Endothelial cell of umbilical vein (primary cell): ENCODE data around the gene KLF13. TPM values are rescaled to one million over a fixed set of nuclear protein-coding genes. Genes with fewer than 3 reads are reported as not detected.

Source experiments
- BruUV-seq: library from RNA; stranded (reverse); fragments of 400-500 nt; replicated peaks from 2 replicates; lab custom pipeline; 2021; lab: Mats Ljungman, UMichigan
- CTCF ChIA-PET: fragments of 300-600, 350-600 bp; sonication (Branson Sonifier 250); formaldehyde crosslinking; loops from one replicate; lab custom pipeline; 2021; ENCODE audit warnings: antibody characterized with exemption, inconsistent platforms; lab: Charles Lee
- POLR2A ChIA-PET: fragments of 300-600, 350-600 bp; sonication (Branson Sonifier 250); formaldehyde crosslinking; loops from one replicate; lab custom pipeline; 2021; ENCODE audit warnings: antibody characterized with exemption, inconsistent platforms; lab: Charles Lee
- DNase-seq: peaks from one replicate; pipeline ENCODE4 v3.0.0-alpha.2; 2011; ENCODE audit warnings: low read depth, low spot score
- FAIRE-seq: peaks from 2 replicates; lab custom pipeline; 2011; peaks lifted over from hg19 to GRCh38; lab: Jason Lieb, UNC
- H2AFZ ChIP-seq: 2 replicates; pipeline ENCODE4 v1.6.0; 2012; ENCODE audit warnings: low read depth, low read length, control low read depth, inconsistent platforms
- H3K27ac ChIP-seq: 2 replicates; pipeline ENCODE4 v1.5.1; 2011; ENCODE audit warnings: low read depth, mild to moderate bottlenecking, control low read depth, low read length, moderate library complexity; ENCODE audit not compliant: insufficient read depth
- H3K27me3 ChIP-seq, 2 experiments: 2 replicates each; pipeline versions ENCODE4 v1.6.0 to v1.6.1; 2011; ENCODE audit warnings: low read length in 2 of 2, mixed read lengths in 1 of 2; ENCODE audit not compliant: control insufficient read depth in 2 of 2, insufficient read depth in 2 of 2
- H3K36me3 ChIP-seq, 2 experiments: 2 replicates in 1 of 2; 3 replicates in 1 of 2; pipeline ENCODE4 v1.5.1; 2011; ENCODE audit warnings: low read length in 2 of 2, mild to moderate bottlenecking in 1 of 2, moderate library complexity in 1 of 2; ENCODE audit not compliant: control insufficient read depth in 2 of 2, insufficient read depth in 2 of 2; ENCODE audit errors: extremely low read depth in 1 of 2
- H3K4me1 ChIP-seq: 3 replicates; pipeline ENCODE4 v1.5.1; 2011; ENCODE audit warnings: mild to moderate bottlenecking, low read length; ENCODE audit not compliant: control insufficient read depth, insufficient read depth; ENCODE audit errors: extremely low read depth
- H3K4me2 ChIP-seq: 2 replicates; pipeline ENCODE4 v1.6.1; 2011; ENCODE audit warnings: low read length, control low read depth, mixed read lengths; ENCODE audit not compliant: insufficient read depth
- H3K4me3 ChIP-seq, 3 experiments: fragments of 200-600 bp in 1 of 3; sonication (generic), shearing (Covaris generic) in 1 of 3; replicated peaks in 1 of 3; 2 replicates each; pipeline ENCODE4 v1.5.1; 2011 to 2016; ENCODE audit warnings: control low read depth in 3 of 3, low read length in 3 of 3, mild to moderate bottlenecking in 2 of 3, inconsistent platforms in 1 of 3, low read depth in 1 of 3, moderate library complexity in 1 of 3; ENCODE audit not compliant: insufficient read depth in 1 of 3
- H3K79me2 ChIP-seq: 2 replicates; pipeline ENCODE4 v1.6.0; 2012; ENCODE audit warnings: low read length, inconsistent platforms; ENCODE audit not compliant: control insufficient read depth, insufficient read depth
- H3K9ac ChIP-seq: replicated peaks from 2 replicates; pipeline ENCODE3; 2011; ENCODE audit warnings: low read length, control low read depth; ENCODE audit not compliant: insufficient read depth; ENCODE audit errors: extremely low read depth
- H3K9me1 ChIP-seq: replicated peaks from 3 replicates; pipeline ENCODE4 v1.6.0; 2011; ENCODE audit warnings: mild to moderate bottlenecking, low read length; ENCODE audit not compliant: control insufficient read depth, insufficient read depth; ENCODE audit errors: extremely low read depth
- H3K9me3 ChIP-seq: replicated peaks from 2 replicates; pipeline ENCODE4 v1.5.1; 2012; ENCODE audit warnings: low read length, inconsistent platforms; ENCODE audit not compliant: control insufficient read depth, insufficient read depth
- H4K20me1 ChIP-seq: replicated peaks from 2 replicates; pipeline ENCODE3; 2011; ENCODE audit warnings: mild to moderate bottlenecking, low read length; ENCODE audit not compliant: control insufficient read depth, insufficient read depth; ENCODE audit errors: extremely low read depth
- EZH2 ChIP-seq: IDR thresholded peaks from 2 replicates; pipeline ENCODE4 v1.6.1; 2012; ENCODE audit warnings: borderline replicate concordance, low read depth, mild to moderate bottlenecking, moderate library complexity, low read length, inconsistent platforms; ENCODE audit not compliant: severe bottlenecking
- FOS ChIP-seq: IDR thresholded peaks from 2 replicates; pipeline ENCODE4 v1.6.1; 2011; ENCODE audit warnings: mild to moderate bottlenecking, low read length, moderate library complexity, borderline replicate concordance; ENCODE audit not compliant: insufficient read depth
- GATA2 ChIP-seq: IDR thresholded peaks from 2 replicates; pipeline ENCODE4 v1.7.0; 2011; ENCODE audit warnings: low read depth, mild to moderate bottlenecking, moderate library complexity, mixed read lengths, low read length; ENCODE audit not compliant: insufficient read length, insufficient read depth
- JUN ChIP-seq: IDR thresholded peaks from 2 replicates; pipeline ENCODE4 v1.6.1; 2011; ENCODE audit warnings: borderline replicate concordance, low read depth; ENCODE audit not compliant: insufficient read length, insufficient read depth
- MYC ChIP-seq: IDR thresholded peaks from one replicate; pipeline ENCODE4 v1.6.1; 2011; ENCODE audit warnings: mild to moderate bottlenecking, low read depth, low read length
- POLR2A ChIP-seq: IDR thresholded peaks from 2 replicates; pipeline ENCODE4 v1.6.1; 2012; ENCODE audit warnings: low read depth, mild to moderate bottlenecking, control low read depth, low read length
- POLR2AphosphoS5 ChIP-seq: IDR thresholded peaks from 2 replicates; pipeline ENCODE4 v1.6.1; 2012; ENCODE audit warnings: low read depth, mild to moderate bottlenecking, control low read depth, low read length, moderate library complexity; ENCODE audit not compliant: insufficient read depth
- dilution Hi-C: fragments of 300-500 bp; cut with MboI; formaldehyde crosslinking; loops from one replicate; pipeline ENCODE4 v1.15.0; 2019; ENCODE audit warnings: low sequenced_read_pairs; ENCODE audit not compliant: extremely low pct_ligation_motif_present
- intact Hi-C: fragments of 100-400 bp; cut with micrococcal nuclease; formaldehyde crosslinking; loops from one replicate; pipeline ENCODE4 v1.10.0; 2022
- polyA plus RNA-seq, 4 experiments: library from polyadenylated mRNA; depleted of rRNA in 3 of 4; stranded (reverse) in 3 of 4; unstranded in 1 of 4; fragments of >200 nt; gene quantifications; 2 replicates each; pipeline versions ENCODE4 v1.2.1 to v1.2.3, GENCODE V29; 2011 to 2012; ENCODE audit warnings: missing spikeins in 1 of 4
- total RNA-seq: library from RNA; stranded (reverse); gene quantifications from 2 replicates; pipeline ENCODE4 v1.2.3, GENCODE V29; 2021
- TF ChIP-seq, protein P1 (sequence below), 2 donors: IDR thresholded peaks; 1 replicate in 1 of 2; 2 replicates in 1 of 2; pipeline ENCODE4 v1.5.1; 2011; ENCODE audit warnings: low read length in 2 of 2, mild to moderate bottlenecking in 2 of 2, moderate library complexity in 2 of 2, control low read depth in 1 of 2, inconsistent platforms in 1 of 2, low read depth in 1 of 2; ENCODE audit not compliant: insufficient read depth in 1 of 2; ENCODE audit errors: extremely low read depth in 1 of 2
- TF ChIP-seq, protein P2 (sequence below): IDR thresholded peaks from 2 replicates; pipeline ENCODE4 v1.6.1; 2011; ENCODE audit not compliant: insufficient read depth, insufficient read length

Gene KLF13
- total and polyA plus RNA-seq, 2 donors (not counting 3 experiments of a cell fraction or from before 2014, with no cell fraction given), result 10.1 to 31.9 TPM

GRCh38 chr15:31387479-31388118, 61.0 kb downstream of the KLF13 start:
- FAIRE-seq (no peak), DNase-seq (no peak)
- Histone ChIP-seq H3K27ac (no peak overlapping the region), H4K20me1 (no peaks in the 10 kb centered on the region), H3K9me1 (no peaks in the 10 kb centered on the region), H3K79me2 (no peaks in the 10 kb centered on the region), H3K27me3 (peaks cover 2 to 5% of the 10 kb centered on the region in 2 experiments), H3K36me3 (no peaks in the 10 kb centered on the region), H3K4me3 (no peak overlapping the region), H2AFZ (no peak overlapping the region), H3K9me3 (no peaks in the 10 kb centered on the region), H3K4me1 (peaks cover 6% of the 10 kb centered on the region), H3K4me2 (no peak overlapping the region), H3K9ac (no peak overlapping the region)
- POLR2A ChIA-PET, result no interaction called here
- BruUV-seq, result no TSS peak
- TF ChIP-seq MYC (no peak), POLR2AphosphoS5 (no peak), POLR2A (no peak), GATA2 (no peak), FOS (no peak), JUN (no peak), EZH2 (no peak)
- TF ChIP-seq, protein P1, sequence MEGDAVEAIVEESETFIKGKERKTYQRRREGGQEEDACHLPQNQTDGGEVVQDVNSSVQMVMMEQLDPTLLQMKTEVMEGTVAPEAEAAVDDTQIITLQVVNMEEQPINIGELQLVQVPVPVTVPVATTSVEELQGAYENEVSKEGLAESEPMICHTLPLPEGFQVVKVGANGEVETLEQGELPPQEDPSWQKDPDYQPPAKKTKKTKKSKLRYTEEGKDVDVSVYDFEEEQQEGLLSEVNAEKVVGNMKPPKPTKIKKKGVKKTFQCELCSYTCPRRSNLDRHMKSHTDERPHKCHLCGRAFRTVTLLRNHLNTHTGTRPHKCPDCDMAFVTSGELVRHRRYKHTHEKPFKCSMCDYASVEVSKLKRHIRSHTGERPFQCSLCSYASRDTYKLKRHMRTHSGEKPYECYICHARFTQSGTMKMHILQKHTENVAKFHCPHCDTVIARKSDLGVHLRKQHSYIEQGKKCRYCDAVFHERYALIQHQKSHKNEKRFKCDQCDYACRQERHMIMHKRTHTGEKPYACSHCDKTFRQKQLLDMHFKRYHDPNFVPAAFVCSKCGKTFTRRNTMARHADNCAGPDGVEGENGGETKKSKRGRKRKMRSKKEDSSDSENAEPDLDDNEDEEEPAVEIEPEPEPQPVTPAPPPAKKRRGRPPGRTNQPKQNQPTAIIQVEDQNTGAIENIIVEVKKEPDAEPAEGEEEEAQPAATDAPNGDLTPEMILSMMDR (IDR thresholded peaks at IDR 0.05; ENCODE audit: extremely low read depth in 1 of 2, insufficient read depth in 1 of 2, low read depth in 1 of 2, low read length in 2 of 2), result no peak
- TF ChIP-seq, protein P2, sequence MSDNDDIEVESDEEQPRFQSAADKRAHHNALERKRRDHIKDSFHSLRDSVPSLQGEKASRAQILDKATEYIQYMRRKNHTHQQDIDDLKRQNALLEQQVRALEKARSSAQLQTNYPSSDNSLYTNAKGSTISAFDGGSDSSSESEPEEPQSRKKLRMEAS, result no peak
- CTCF ChIA-PET, result no interaction called here
- dilution Hi-C loops (no loop called here), intact Hi-C loops (no loop called here)
